ENCODE data around the gene ENPP6. TPM values are rescaled to one million over a fixed set of nuclear protein-coding genes. Genes with fewer than 3 reads are reported as not detected.

Gene ENPP6
- total RNA-seq, 1 donor from 2014 or later, result not detected

- no peak for ATAC-seq
Observed at GRCh38 chr4:184103527-184104264, 114.0 kb downstream of the ENPP6 start.

- ATAC-seq, result no peak
Observed at GRCh38 chr4:184102927-184103326, 114.7 kb downstream of the ENPP6 start.

- no peak for ATAC-seq
Observed at GRCh38 chr4:184102488-184102887, 115.2 kb downstream of the ENPP6 start.

GRCh38 chr4:184101711-184102110 lies 116.0 kb downstream of the ENPP6 start:
- no peak for ATAC-seq

- peak; percentile 63 for ATAC-seq
Observed at GRCh38 chr4:184100297-184100885, 117.3 kb downstream of the ENPP6 start.

- no peak for ATAC-seq
Observed at GRCh38 chr4:184099535-184099966, 118.1 kb downstream of the ENPP6 start.

- no peak for ATAC-seq
Observed at GRCh38 chr4:184099000-184099399, 118.7 kb downstream of the ENPP6 start.

- no peak for ATAC-seq
Observed at GRCh38 chr4:184097815-184098214, 119.9 kb downstream of the ENPP6 start.

- peak; percentile 58 for ATAC-seq
Observed at GRCh38 chr4:184097241-184097605, 120.5 kb downstream of the ENPP6 start.

GRCh38 chr4:184096561-184097240 lies 121.0 kb downstream of the ENPP6 start:
- ATAC-seq, result no peak

- no peak for ATAC-seq
Observed at GRCh38 chr4:184094532-184095159, 123.0 kb downstream of the ENPP6 start.

GRCh38 chr4:184091986-184092385 lies 125.7 kb downstream of the ENPP6 start:
- ATAC-seq, result no peak

GRCh38 chr4:184090571-184090970 lies 127.1 kb downstream of the ENPP6 start:
- no peak for ATAC-seq

GRCh38 chr4:184080674-184081073 lies 137.0 kb downstream of the ENPP6 start:
- no peak for ATAC-seq

GRCh38 chr4:184074677-184075388 lies 142.8 kb downstream of the ENPP6 start:
- peak; percentile 74 for ATAC-seq

GRCh38 chr4:184067931-184068554 lies 149.6 kb downstream of the ENPP6 start:
- ATAC-seq, result no peak

- no peak for ATAC-seq
Observed at GRCh38 chr4:184066584-184067300, 150.9 kb downstream of the ENPP6 start.

GRCh38 chr4:184064877-184065276 lies 152.8 kb downstream of the ENPP6 start:
- no peak for ATAC-seq

- no peak for ATAC-seq
Observed at GRCh38 chr4:184062769-184063168, 154.9 kb downstream of the ENPP6 start.

- ATAC-seq, result no peak
Observed at GRCh38 chr4:184061582-184061981, 156.1 kb downstream of the ENPP6 start.

GRCh38 chr4:184059099-184059498 lies 158.6 kb downstream of the ENPP6 start:
- ATAC-seq, result no peak
